Panc1 (cell line): Measurements from ENCODE around the gene ERICH3.

Experiments used
- CTCF ChIP-seq: fragments of 450-650 bp; IDR thresholded peaks from 2 replicates; pipeline ENCODE4 v1.5.1; 2017; ENCODE audit warnings: mild to moderate bottlenecking
- POLR2AphosphoS5 ChIP-seq: IDR thresholded peaks from 2 replicates; pipeline ENCODE4 v1.6.1; 2012; ENCODE audit warnings: mild to moderate bottlenecking, low read depth, low read length, moderate library complexity
- TCF7L2 ChIP-seq: IDR thresholded peaks from 2 replicates; pipeline ENCODE4 v1.6.1; 2011; ENCODE audit warnings: mild to moderate bottlenecking, low read depth, low read length, inconsistent platforms

GRCh38 chr1:74641876-74642275 lies 31.7 kb downstream of the ERICH3 start:
- no peak for TF ChIP-seq CTCF
- TF ChIP-seq POLR2AphosphoS5: no peak
- no peak for TF ChIP-seq TCF7L2
